Hippocampal formation (tissue), 2 donors: ENCODE results near the gene FBXW8.

Experiments
- DNase-seq, 2 donors: peaks; one replicate each; lab custom pipeline; 2025; lab: John Stamatoyannopoulos, UW

FBXW8 gene

GRCh38 chr12:116958402-116959197 is 47.9 kb downstream of the FBXW8 start:
- no peak for DNase-seq

- DNase-seq = no peak
These were observed 48.4 kb downstream of the FBXW8 start for GRCh38 chr12:116959198-116959460.

- DNase-seq = no peak
These were observed 49.2 kb downstream of the FBXW8 start for GRCh38 chr12:116959845-116960514.

GRCh38 chr12:116962197-116962596 is 51.4 kb downstream of the FBXW8 start:
- DNase-seq = no peak

- no peak for DNase-seq
These were observed 52.1 kb downstream of the FBXW8 start for GRCh38 chr12:116962783-116963356.

GRCh38 chr12:116964054-116965050 is 53.6 kb downstream of the FBXW8 start:
- DNase-seq = no peak

- DNase-seq = no peak
These were observed 58.2 kb downstream of the FBXW8 start for GRCh38 chr12:116968986-116969385.

- no peak for DNase-seq
These were observed 59.1 kb downstream of the FBXW8 start for GRCh38 chr12:116969615-116970585.

- no peak for DNase-seq
These were observed 60.5 kb downstream of the FBXW8 start for GRCh38 chr12:116971222-116971621.

- DNase-seq = no peak
These were observed 65.1 kb downstream of the FBXW8 start for GRCh38 chr12:116975779-116976393.

GRCh38 chr12:116977465-116978380 is 67.0 kb downstream of the FBXW8 start:
- DNase-seq = no peak

GRCh38 chr12:116978791-116979508 is 68.2 kb downstream of the FBXW8 start:
- DNase-seq = no peak

- no peak for DNase-seq
These were observed 69.3 kb downstream of the FBXW8 start for GRCh38 chr12:116980083-116980482.

GRCh38 chr12:116982791-116983411 is 72.2 kb downstream of the FBXW8 start:
- DNase-seq = no peak

GRCh38 chr12:116984098-116984497 is 73.3 kb downstream of the FBXW8 start:
- DNase-seq = no peak

GRCh38 chr12:116990329-116990728 is 79.6 kb downstream of the FBXW8 start:
- no peak for DNase-seq

- DNase-seq = no peak
These were observed 80.5 kb downstream of the FBXW8 start for GRCh38 chr12:116990971-116991966.
